Stimulated activated CD4-positive, alpha-beta T cell treated with anti-CD3 and anti-CD28 coated beads, Interleukin-2, amount 100 ng/mL, for 48 hours (primary cell): ENCODE data around the gene INPP5J.
"Not testable (repeated sequence)": the region's sequence is repeated elsewhere in the genome, so short reads cannot be mapped to it uniquely, and the experiment has no call there.

Experiments
- DNase-seq, 2 donors: peaks; one replicate each; pipeline ENCODE4 v3.0.0-alpha.2; 2020

Gene INPP5J

GRCh38 chr22:31153357-31153756 lies 30.6 kb downstream of the INPP5J start:
- no peak for DNase-seq

- DNase-seq = no peak
Measured at GRCh38 chr22:31154975-31155374, 32.2 kb downstream of the INPP5J start.

GRCh38 chr22:31155422-31155821 lies 32.7 kb downstream of the INPP5J start:
- DNase-seq = no peak

- peak; percentile 3 to 4 for DNase-seq
Measured at GRCh38 chr22:31160328-31160978, 37.7 kb downstream of the INPP5J start.

GRCh38 chr22:31161386-31161785 lies 38.6 kb downstream of the INPP5J start:
- DNase-seq = no peak

- no peak for DNase-seq
Measured at GRCh38 chr22:31162015-31162765, 39.4 kb downstream of the INPP5J start.

- no peak for DNase-seq
Measured at GRCh38 chr22:31170971-31171370, 48.2 kb downstream of the INPP5J start.

- not testable (repeated sequence) for DNase-seq
Measured at GRCh38 chr22:31171734-31172133, 49.0 kb downstream of the INPP5J start.

GRCh38 chr22:31173386-31174145 lies 50.8 kb downstream of the INPP5J start:
- DNase-seq = no peak

GRCh38 chr22:31176923-31177322 lies 54.2 kb downstream of the INPP5J start:
- DNase-seq = no peak

- DNase-seq = no peak
Measured at GRCh38 chr22:31177420-31178162, 54.8 kb downstream of the INPP5J start.

- DNase-seq = no peak
Measured at GRCh38 chr22:31178859-31179258, 56.1 kb downstream of the INPP5J start.

- DNase-seq = no peak
Measured at GRCh38 chr22:31179345-31179744, 56.6 kb downstream of the INPP5J start.

GRCh38 chr22:31184015-31184414 lies 61.2 kb downstream of the INPP5J start:
- DNase-seq = no peak
